Measurements from ENCODE around the gene SYNDIG1.

DNA sequence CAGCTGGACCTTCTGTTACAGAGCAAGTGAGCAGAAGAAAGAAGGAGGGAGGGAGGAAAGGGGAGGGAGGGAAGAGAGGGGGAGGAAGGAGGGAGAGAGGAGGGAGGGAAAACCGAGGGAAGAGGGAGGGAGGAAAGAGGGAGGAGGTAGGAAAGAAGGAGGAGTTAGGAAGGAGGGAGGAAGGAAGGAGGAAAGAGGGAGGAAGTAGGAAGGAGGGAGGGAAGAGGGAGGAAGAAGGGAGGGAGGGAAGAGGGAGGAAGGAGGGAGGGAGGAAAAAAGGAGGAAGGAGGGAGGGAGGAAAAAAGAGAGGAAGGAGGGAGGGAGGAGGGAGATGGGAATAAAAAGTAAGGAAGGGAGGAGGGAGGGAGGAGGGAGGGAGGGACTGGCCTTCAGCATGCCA is 191.8 kb downstream of the SYNDIG1 start:
- TF ChIP-seq MYBL2 (IDR thresholded peaks at IDR 0.05; ENCODE audit: low read depth) (no peak), MYBL2 (CRISPR knock-in tag; IDR thresholded peaks at IDR 0.05; ENCODE audit: borderline replicate concordance) (no peak), POLR3A (IDR thresholded peaks at IDR 0.05; ENCODE audit: borderline replicate concordance, extremely low read depth, insufficient read depth, insufficient read length) (no peak)
- TF ChIP-seq, protein P1, sequence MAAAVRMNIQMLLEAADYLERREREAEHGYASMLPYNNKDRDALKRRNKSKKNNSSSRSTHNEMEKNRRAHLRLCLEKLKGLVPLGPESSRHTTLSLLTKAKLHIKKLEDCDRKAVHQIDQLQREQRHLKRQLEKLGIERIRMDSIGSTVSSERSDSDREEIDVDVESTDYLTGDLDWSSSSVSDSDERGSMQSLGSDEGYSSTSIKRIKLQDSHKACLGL (CRISPR knock-in tag; IDR thresholded peaks at IDR 0.05; ENCODE audit: borderline replicate concordance, poor library complexity, severe bottlenecking), result no peak
